NT2/D1 (cell line): ENCODE data around the gene PCDHGB7.

ENCODE experiments used
- YY1 ChIP-seq: IDR thresholded peaks from 2 replicates; pipeline ENCODE4 v1.6.1; 2011; ENCODE audit not compliant: insufficient read length, insufficient read depth
- ZNF274 ChIP-seq: IDR thresholded peaks from 2 replicates; pipeline ENCODE4 v1.6.1; 2011; ENCODE audit warnings: mild to moderate bottlenecking, low read depth, low read length

DNA sequence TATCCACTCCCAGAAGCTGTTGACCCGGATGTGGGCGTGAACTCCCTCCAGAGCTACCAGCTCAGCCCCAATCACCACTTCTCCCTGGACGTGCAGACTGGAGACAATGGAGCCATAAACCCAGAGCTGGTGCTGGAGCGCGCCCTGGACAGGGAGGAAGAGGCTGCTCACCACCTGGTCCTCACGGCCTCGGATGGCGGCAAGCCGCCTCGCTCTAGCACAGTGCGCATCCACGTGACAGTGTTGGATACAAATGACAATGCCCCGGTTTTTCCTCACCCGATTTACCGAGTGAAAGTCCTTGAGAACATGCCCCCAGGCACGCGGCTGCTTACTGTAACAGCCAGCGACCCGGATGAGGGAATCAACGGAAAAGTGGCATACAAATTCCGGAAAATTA, 24.2 kb upstream of the PCDHGB7 start:
- TF ChIP-seq YY1 (no peak), ZNF274 (no peak)
